ENCODE measurements around the gene KCTD5. TPM values are rescaled to one million over a fixed set of nuclear protein-coding genes. Genes with fewer than 3 reads are reported as not detected.

Gene KCTD5
- total and polyA plus RNA-seq, 2 of the 8 experiments (the other 6 are each of a cell fraction or from before 2014, with no cell fraction given): 26.6 to 31.8 TPM

GRCh38 chr16:2701272-2701671 is 18.9 kb downstream of the KCTD5 start (continued):
- TF ChIP-seq CHD7 (IDR thresholded peaks at IDR 0.05; ENCODE audit: insufficient replicate concordance, low read length) (no peak), CREB1 (IDR thresholded peaks at IDR 0.05) (no peak), TCF12 (IDR thresholded peaks at IDR 0.05; ENCODE audit: low read depth, low read length) (no peak), BACH1 (IDR thresholded peaks at IDR 0.05; ENCODE audit: low read length) (no peak), E2F6 (IDR thresholded peaks at IDR 0.05) (no peak), GABPA (IDR thresholded peaks at IDR 0.05; ENCODE audit: borderline replicate concordance, insufficient read depth, low read length) (no peak), NANOG (IDR thresholded peaks at IDR 0.05; ENCODE audit: insufficient read depth, low read depth, low read length, poor library complexity, severe bottlenecking) (no peak), SP1 (IDR thresholded peaks at IDR 0.05; ENCODE audit: low read depth, low read length) (no peak), SP2 (IDR thresholded peaks at IDR 0.05; ENCODE audit: low read length) (no peak), ZNF274 (IDR thresholded peaks at IDR 0.05; ENCODE audit: borderline replicate concordance, extremely low read depth, low read length) (no peak), RXRA (IDR thresholded peaks at IDR 0.05; ENCODE audit: insufficient read depth, low read depth, low read length) (no peak)
